22Rv1 (cell line): ENCODE measurements around the gene THBD.

Experiments used
- H3K27ac ChIP-seq: fragments of 450-650 bp; 2 replicates; pipeline ENCODE4 v1.5.1; 2017
- CTCF ChIP-seq: fragments of 450-650 bp; IDR thresholded peaks from 2 replicates; pipeline ENCODE4 v1.5.1; 2017; ENCODE audit warnings: mild to moderate bottlenecking
- ZFX ChIP-seq: fragments of 450-650 bp; IDR thresholded peaks from 2 replicates; pipeline ENCODE4 v1.6.1; 2017; ENCODE audit warnings: antibody characterized with exemption, borderline replicate concordance

THBD gene

GRCh38 chr20:23068283-23068682 lies 18.8 kb upstream of the THBD start:
- H3K27ac ChIP-seq, result no peak overlapping the region
- TF ChIP-seq ZFX (no peak), CTCF (no peak)

- TF ChIP-seq ZFX (no peak), CTCF (no peak)
- H3K27ac ChIP-seq, result no peak overlapping the region
These were observed 17.3 kb upstream of the THBD start for GRCh38 chr20:23066772-23067171.

GRCh38 chr20:23065266-23066201 lies 16.1 kb upstream of the THBD start:
- TF ChIP-seq ZFX, result no peak
- H3K27ac ChIP-seq, result no peak overlapping the region

GRCh38 chr20:23063581-23063980 lies 14.1 kb upstream of the THBD start:
- H3K27ac ChIP-seq, result no peak overlapping the region
- TF ChIP-seq CTCF (no peak), ZFX (no peak)

- no peak overlapping the region for H3K27ac ChIP-seq
- TF ChIP-seq ZFX (no peak), CTCF (no peak)
These were observed 13.7 kb upstream of the THBD start for GRCh38 chr20:23063168-23063567.

- no peak overlapping the region for H3K27ac ChIP-seq
- no peak for TF ChIP-seq CTCF
- no peak for TF ChIP-seq ZFX
These were observed 13.2 kb upstream of the THBD start for GRCh38 chr20:23062632-23063031.

- H3K27ac ChIP-seq, result no peak overlapping the region
- TF ChIP-seq ZFX, result no peak
- no peak for TF ChIP-seq CTCF
These were observed 12.5 kb upstream of the THBD start for GRCh38 chr20:23061734-23062561.
